ENCODE measurements around the gene SMU1. TPM values are rescaled to one million over a fixed set of nuclear protein-coding genes. Genes with fewer than 3 reads are reported as not detected.

SMU1 gene
- total RNA-seq, 4 donors from 2014 or later, result 14.6 to 23.5 (median 17.2) TPM

DNA sequence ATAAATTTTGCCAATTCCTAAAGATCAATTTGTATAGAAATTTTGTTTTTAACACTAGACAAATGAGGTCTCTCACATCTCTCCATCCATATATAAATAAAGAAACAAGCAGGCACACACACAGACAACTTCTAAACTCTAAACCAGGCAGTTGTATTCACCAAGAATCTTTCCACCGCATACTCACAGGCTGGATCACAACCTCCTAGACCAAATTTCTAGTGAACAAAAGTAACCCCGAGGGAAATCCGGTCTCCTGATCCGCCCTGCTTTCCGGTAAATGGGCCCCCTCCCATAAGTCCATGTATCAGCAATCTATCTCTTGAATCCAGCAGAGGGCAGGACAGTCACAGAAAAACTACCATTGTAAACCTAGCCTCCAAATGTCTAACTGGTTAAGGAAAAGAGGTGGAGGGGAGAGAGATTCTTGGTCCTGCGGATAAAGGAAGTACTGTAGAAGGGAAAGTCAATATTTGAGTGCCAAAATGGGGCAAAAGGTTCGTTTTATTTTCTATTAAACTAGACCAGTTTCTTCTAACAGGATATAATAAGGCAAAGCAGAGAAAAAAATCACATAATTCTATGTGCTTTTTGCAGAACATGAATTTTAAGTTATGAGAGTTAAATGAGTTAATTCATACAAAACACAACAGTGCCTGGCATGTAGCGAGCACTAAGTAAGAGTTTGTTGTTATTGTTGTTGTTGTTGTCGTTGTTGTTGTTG, 4.8 kb upstream of the SMU1 start:
- ATAC-seq (ENCODE audit: low FRiP score) (peak; percentile 77), DNase-seq (ENCODE audit: low spot score) (no peak)
- TF ChIP-seq, protein P1, sequence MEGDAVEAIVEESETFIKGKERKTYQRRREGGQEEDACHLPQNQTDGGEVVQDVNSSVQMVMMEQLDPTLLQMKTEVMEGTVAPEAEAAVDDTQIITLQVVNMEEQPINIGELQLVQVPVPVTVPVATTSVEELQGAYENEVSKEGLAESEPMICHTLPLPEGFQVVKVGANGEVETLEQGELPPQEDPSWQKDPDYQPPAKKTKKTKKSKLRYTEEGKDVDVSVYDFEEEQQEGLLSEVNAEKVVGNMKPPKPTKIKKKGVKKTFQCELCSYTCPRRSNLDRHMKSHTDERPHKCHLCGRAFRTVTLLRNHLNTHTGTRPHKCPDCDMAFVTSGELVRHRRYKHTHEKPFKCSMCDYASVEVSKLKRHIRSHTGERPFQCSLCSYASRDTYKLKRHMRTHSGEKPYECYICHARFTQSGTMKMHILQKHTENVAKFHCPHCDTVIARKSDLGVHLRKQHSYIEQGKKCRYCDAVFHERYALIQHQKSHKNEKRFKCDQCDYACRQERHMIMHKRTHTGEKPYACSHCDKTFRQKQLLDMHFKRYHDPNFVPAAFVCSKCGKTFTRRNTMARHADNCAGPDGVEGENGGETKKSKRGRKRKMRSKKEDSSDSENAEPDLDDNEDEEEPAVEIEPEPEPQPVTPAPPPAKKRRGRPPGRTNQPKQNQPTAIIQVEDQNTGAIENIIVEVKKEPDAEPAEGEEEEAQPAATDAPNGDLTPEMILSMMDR (IDR thresholded peaks at IDR 0.05), result peak in 1 of 3 donors; percentile 31

DNA sequence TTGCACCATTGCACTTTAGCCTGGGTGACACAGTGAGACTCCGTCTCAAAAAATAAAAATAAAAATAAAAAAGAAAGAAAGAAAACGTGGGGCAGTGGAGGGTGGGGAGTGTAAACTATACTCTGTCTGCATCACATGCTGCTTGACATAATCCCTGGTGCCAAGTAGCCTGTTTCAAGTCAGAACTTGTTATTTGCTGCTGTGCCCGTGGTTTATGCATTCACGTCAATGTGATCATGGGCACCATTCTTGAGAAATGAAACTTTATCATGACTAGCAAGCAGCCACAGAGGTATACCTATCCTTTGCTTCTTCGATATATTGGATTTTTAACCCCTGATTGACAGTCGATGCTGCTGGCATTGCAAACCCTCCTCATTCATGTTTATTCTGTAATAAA, 4.1 kb upstream of the SMU1 start:
- TF ChIP-seq, protein P1 (IDR thresholded peaks at IDR 0.05), result no peak
- ATAC-seq (ENCODE audit: low FRiP score) (no peak), DNase-seq (ENCODE audit: low spot score) (no peak)

DNA sequence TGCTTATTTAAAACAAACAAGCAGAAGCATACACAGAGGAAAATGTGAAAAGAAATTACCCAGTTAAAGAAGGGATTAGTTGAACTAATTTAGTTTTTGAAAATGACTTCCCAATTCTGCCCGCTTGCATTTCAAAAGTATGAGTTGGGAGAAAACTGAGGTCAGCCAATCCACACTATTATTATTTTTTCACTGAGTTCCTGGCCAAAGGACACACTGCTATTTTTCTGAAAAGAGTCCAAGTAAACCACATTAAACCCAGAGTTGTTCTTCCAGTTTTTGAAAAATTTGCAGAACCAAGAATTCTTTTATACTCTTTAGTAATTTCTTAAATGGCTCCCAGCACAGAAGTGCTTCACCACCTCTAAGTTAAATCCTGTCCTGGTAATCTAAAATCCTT, 7.5 kb downstream of the SMU1 start:
- ATAC-seq (ENCODE audit: low FRiP score) (no peak), DNase-seq (ENCODE audit: low spot score) (no peak)
- TF ChIP-seq, protein P1 (IDR thresholded peaks at IDR 0.05), result no peak

DNA sequence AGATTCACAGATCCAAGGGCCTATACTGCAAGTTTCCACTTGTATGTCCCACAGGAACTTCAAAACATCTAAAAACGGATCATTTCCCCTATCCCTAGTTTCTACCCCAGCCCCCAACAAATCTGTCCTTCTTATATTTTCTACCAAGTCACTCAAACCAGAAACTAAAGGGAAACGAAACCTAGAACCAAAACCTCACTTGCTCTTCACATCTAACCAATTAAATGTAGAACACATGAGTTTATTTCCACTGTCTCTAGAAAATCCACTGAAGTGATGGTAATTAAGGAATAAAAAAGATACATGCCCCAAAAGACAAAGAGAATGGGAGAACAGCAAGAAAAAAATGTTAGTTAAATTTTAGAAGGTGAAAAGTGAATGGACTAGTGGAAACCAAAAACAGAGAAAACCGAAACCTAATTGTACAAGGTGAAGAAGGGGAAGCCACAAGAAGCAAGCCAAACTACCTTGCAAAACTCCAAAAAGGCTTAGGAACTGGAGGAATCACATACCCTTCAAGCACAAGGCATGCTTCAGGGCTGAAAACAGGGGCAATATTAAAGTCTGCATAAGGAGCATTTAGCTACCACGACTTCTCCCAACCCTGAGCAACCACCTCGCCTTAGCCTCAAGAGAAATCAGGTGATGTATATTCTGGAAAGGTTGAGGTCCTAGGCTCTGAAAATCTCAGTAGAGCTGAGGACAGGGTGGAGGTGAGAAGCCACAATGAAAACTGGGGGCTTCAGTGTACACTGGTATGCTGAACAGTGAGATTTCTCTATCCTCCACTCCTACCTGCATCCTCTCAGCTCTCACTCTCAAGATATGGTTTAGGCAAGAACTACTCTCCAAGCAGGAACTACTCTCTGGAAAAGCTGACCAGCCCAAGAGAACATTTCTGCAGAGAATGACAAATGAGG, 11.1 kb downstream of the SMU1 start:
- TF ChIP-seq, protein P1 (IDR thresholded peaks at IDR 0.05), result no peak

DNA sequence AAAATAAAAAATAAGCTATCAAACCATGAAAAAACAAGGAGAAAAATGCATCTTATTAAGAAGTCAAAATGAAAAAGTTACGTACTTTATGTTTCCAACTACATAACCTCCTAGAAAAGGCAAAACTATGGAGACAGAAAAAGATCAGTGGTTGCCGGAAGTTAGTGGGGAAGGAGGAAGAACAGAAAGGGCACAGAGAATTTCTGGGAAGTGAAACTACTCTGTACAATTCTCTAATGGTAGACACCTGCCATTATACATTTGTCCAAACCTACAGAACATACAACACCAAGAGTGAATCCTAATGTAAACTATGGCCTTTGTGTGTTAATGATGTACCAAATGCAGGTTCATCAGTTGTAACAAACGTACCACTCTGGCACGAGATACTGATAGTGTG, 25.3 kb downstream of the SMU1 start:
- DNase-seq (ENCODE audit: low spot score) (no peak), ATAC-seq (ENCODE audit: low FRiP score) (no peak)
- TF ChIP-seq, protein P1 (IDR thresholded peaks at IDR 0.05), result no peak

More for the DNA sequence above, 11.1 kb downstream of the SMU1 start:
- DNase-seq (ENCODE audit: low spot score) (no peak), ATAC-seq (ENCODE audit: low FRiP score) (no peak)

DNA sequence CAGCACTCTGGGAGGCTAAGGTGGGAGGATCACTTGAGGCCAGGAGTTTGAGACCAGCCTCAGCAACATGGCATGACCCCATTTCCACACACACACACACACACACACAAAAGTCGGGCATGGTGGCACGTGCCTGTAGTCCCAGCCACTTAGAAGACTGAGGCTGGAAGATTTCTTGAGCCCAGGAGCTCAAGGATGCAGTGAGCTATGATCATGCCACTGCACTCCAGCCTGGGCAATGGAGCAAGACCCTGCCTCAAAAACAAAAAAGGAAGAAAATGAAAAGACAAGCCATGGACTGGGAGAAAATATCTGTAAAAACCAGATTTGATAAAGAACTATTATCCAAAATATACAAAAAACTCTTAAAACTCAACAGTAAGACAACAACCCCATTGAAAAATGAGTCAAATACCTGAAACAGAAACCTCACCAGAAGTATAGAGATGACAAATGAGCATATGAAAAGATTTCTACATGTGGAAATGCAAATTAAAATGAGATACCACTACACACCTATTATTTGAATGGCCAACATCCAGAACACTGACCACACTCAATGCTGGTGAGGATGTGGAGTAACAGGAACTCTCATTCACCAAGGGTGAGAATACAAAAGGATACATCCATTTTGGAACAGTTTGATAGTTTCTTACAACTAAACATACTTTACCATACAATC, 26.7 kb downstream of the SMU1 start:
- TF ChIP-seq, protein P1 (IDR thresholded peaks at IDR 0.05), result no peak
- DNase-seq (ENCODE audit: low spot score) (no peak), ATAC-seq (ENCODE audit: low FRiP score) (no peak)
